HUES64 (cell line): Measurements from ENCODE around the gene THSD4.
A peak's percentile ranks its signal among the peaks of the same experiment; 100 is the strongest.

Experiments
- H3K27ac ChIP-seq: 2 replicates; pipeline ENCODE4 v1.7.0; 2013; ENCODE audit warnings: low read depth, low read length, inconsistent platforms
- H3K27me3 ChIP-seq: 2 replicates; pipeline ENCODE4 v1.6.1; 2013; ENCODE audit warnings: mild to moderate bottlenecking, low read length; ENCODE audit not compliant: insufficient read depth
- H3K36me3 ChIP-seq: 2 replicates; pipeline ENCODE4 v1.6.1; 2013; ENCODE audit warnings: mild to moderate bottlenecking, low read length; ENCODE audit not compliant: insufficient read depth
- H3K4me1 ChIP-seq: 2 replicates; pipeline ENCODE4 v1.6.1; 2013; ENCODE audit warnings: mild to moderate bottlenecking, low read length, moderate library complexity; ENCODE audit not compliant: insufficient read depth
- H3K4me3 ChIP-seq: 2 replicates; pipeline ENCODE4 v1.5.1; 2013; ENCODE audit warnings: mild to moderate bottlenecking, low read length, moderate library complexity
- H3K9ac ChIP-seq: 2 replicates; pipeline ENCODE4 v1.6.1; 2013; ENCODE audit warnings: mild to moderate bottlenecking, low read depth, low read length
- H3K9me3 ChIP-seq: 2 replicates; pipeline ENCODE4 v1.6.1; 2013; ENCODE audit warnings: low read depth, low read length; ENCODE audit not compliant: insufficient read depth
- WGBS: fragments of 150-250, 120-280 bp; methylation state at CpG from one replicate; pipeline ENCODE4 v1.1.7; 2013; ENCODE audit warnings: missing lambda C conversion rate; 5-methylcytosine and 5-hydroxymethylcytosine counted together

THSD4 gene

GRCh38 chr15:71230303-71230702 lies 115.0 kb downstream of the THSD4 start:
- WGBS, result 94% methylated on average over 8 of the region's 8 CpGs
- H3K27me3 ChIP-seq, result no peaks in the 10 kb centered on the region
- H3K9ac ChIP-seq, result no peak overlapping the region
- no peak overlapping the region for H3K27ac ChIP-seq
- no peaks in the 10 kb centered on the region for H3K36me3 ChIP-seq
- peaks cover 17% of the 10 kb centered on the region; the same call in 1 of the 2 replicates for H3K4me1 ChIP-seq
- no peak overlapping the region for H3K4me3 ChIP-seq
- no peaks in the 10 kb centered on the region for H3K9me3 ChIP-seq

GRCh38 chr15:71231758-71232157 lies 116.5 kb downstream of the THSD4 start:
- Histone ChIP-seq H3K27ac (no peak overlapping the region), H3K4me1 (peaks cover 10% of the 10 kb centered on the region; the same call in 1 of the 2 replicates)
- WGBS, result 85% methylated on average over 6 of the region's 6 CpGs

GRCh38 chr15:71232411-71232810 lies 117.1 kb downstream of the THSD4 start:
- H3K27me3 ChIP-seq, result no peaks in the 10 kb centered on the region
- 91% methylated on average over 5 of the region's 5 CpGs for WGBS
- no peak overlapping the region for H3K9ac ChIP-seq
- no peak overlapping the region for H3K27ac ChIP-seq
- H3K9me3 ChIP-seq, result no peaks in the 10 kb centered on the region
- H3K36me3 ChIP-seq, result no peaks in the 10 kb centered on the region
- H3K4me1 ChIP-seq, result peaks cover 5% of the 10 kb centered on the region; the same call in 1 of the 2 replicates
- H3K4me3 ChIP-seq, result no peak overlapping the region

More at GRCh38 chr15:71231758-71232157, 116.5 kb downstream of the THSD4 start:
- no peak overlapping the region for H3K4me3 ChIP-seq
- no peaks in the 10 kb centered on the region for H3K27me3 ChIP-seq
- H3K9me3 ChIP-seq, result no peaks in the 10 kb centered on the region
- H3K9ac ChIP-seq, result no peak overlapping the region
- no peaks in the 10 kb centered on the region for H3K36me3 ChIP-seq

GRCh38 chr15:71237456-71238188 lies 122.4 kb downstream of the THSD4 start:
- no peaks in the 10 kb centered on the region for H3K27me3 ChIP-seq
- H3K4me1 ChIP-seq, result peaks cover 12% of the 10 kb centered on the region; the same call in 1 of the 2 replicates
- no peak overlapping the region for H3K27ac ChIP-seq
- no peak overlapping the region for H3K9ac ChIP-seq
- H3K9me3 ChIP-seq, result no peaks in the 10 kb centered on the region
- H3K36me3 ChIP-seq, result no peaks in the 10 kb centered on the region
- 93% methylated on average over 11 of the region's 11 CpGs for WGBS
- no peak overlapping the region for H3K4me3 ChIP-seq

GRCh38 chr15:71238926-71239325 lies 123.7 kb downstream of the THSD4 start:
- H3K27me3 ChIP-seq, result no peaks in the 10 kb centered on the region
- H3K9ac ChIP-seq, result no peak overlapping the region
- H3K4me1 ChIP-seq, result peaks cover 12% of the 10 kb centered on the region; the same call in 1 of the 2 replicates
- WGBS, result 50% methylated on average over 1 of the region's 1 CpG
- no peak overlapping the region for H3K4me3 ChIP-seq
- H3K27ac ChIP-seq, result peak overlapping the region; percentile 14; the same call in 1 of the 2 replicates
- no peaks in the 10 kb centered on the region for H3K36me3 ChIP-seq
- no peaks in the 10 kb centered on the region for H3K9me3 ChIP-seq

GRCh38 chr15:71239592-71240364 lies 124.5 kb downstream of the THSD4 start:
- Histone ChIP-seq H3K36me3 (no peaks in the 10 kb centered on the region), H3K9ac (no peak overlapping the region), H3K27me3 (no peaks in the 10 kb centered on the region), H3K27ac (peak overlapping the region; percentile 14; the same call in 1 of the 2 replicates), H3K4me3 (no peak overlapping the region), H3K4me1 (peaks cover 12% of the 10 kb centered on the region; the same call in 1 of the 2 replicates), H3K9me3 (no peaks in the 10 kb centered on the region)
- 83% methylated on average over 10 of the region's 10 CpGs for WGBS

- WGBS, result 94% methylated on average over 6 of the region's 6 CpGs
- Histone ChIP-seq H3K27me3 (no peaks in the 10 kb centered on the region), H3K27ac (no peak overlapping the region)
Measured at GRCh38 chr15:71242292-71242691, 127.0 kb downstream of the THSD4 start.

GRCh38 chr15:71244250-71244649 lies 129.0 kb downstream of the THSD4 start:
- Histone ChIP-seq H3K4me3 (no peak overlapping the region), H3K9ac (no peak overlapping the region), H3K9me3 (no peaks in the 10 kb centered on the region), H3K27ac (no peak overlapping the region), H3K27me3 (no peaks in the 10 kb centered on the region), H3K36me3 (no peaks in the 10 kb centered on the region), H3K4me1 (peaks cover 6% of the 10 kb centered on the region; the same call in 1 of the 2 replicates)
- 99% methylated on average over 2 of the region's 2 CpGs for WGBS

More at GRCh38 chr15:71242292-71242691, 127.0 kb downstream of the THSD4 start:
- H3K4me3 ChIP-seq, result no peak overlapping the region
- no peak overlapping the region for H3K9ac ChIP-seq
- peaks cover 12% of the 10 kb centered on the region; the same call in 1 of the 2 replicates for H3K4me1 ChIP-seq
- H3K36me3 ChIP-seq, result no peaks in the 10 kb centered on the region
- H3K9me3 ChIP-seq, result no peaks in the 10 kb centered on the region

- Histone ChIP-seq H3K9ac (no peak overlapping the region), H3K9me3 (no peaks in the 10 kb centered on the region), H3K27me3 (no peaks in the 10 kb centered on the region), H3K4me3 (no peak overlapping the region), H3K4me1 (no peaks in the 10 kb centered on the region), H3K27ac (no peak overlapping the region), H3K36me3 (no peaks in the 10 kb centered on the region)
- WGBS, result 88% methylated on average over 2 of the region's 2 CpGs
Measured at GRCh38 chr15:71245588-71245987, 130.3 kb downstream of the THSD4 start.

GRCh38 chr15:71248386-71248785 lies 133.1 kb downstream of the THSD4 start:
- Histone ChIP-seq H3K36me3 (no peaks in the 10 kb centered on the region), H3K27me3 (no peaks in the 10 kb centered on the region), H3K9me3 (no peaks in the 10 kb centered on the region), H3K9ac (no peak overlapping the region), H3K27ac (no peak overlapping the region), H3K4me1 (no peaks in the 10 kb centered on the region), H3K4me3 (no peak overlapping the region)
- 98% methylated on average over 3 of the region's 3 CpGs for WGBS

GRCh38 chr15:71249986-71250385 lies 134.7 kb downstream of the THSD4 start:
- Histone ChIP-seq H3K4me1 (no peaks in the 10 kb centered on the region), H3K9ac (no peak overlapping the region), H3K36me3 (no peaks in the 10 kb centered on the region), H3K9me3 (no peaks in the 10 kb centered on the region), H3K27me3 (no peaks in the 10 kb centered on the region), H3K4me3 (no peak overlapping the region), H3K27ac (no peak overlapping the region)
- 96% methylated on average over 4 of the region's 4 CpGs for WGBS
